Naive thymus-derived CD8-positive, alpha-beta T cell (primary cell): ENCODE measurements around the gene KIR2DL3. TPM values are rescaled to one million over a fixed set of nuclear protein-coding genes. Genes with fewer than 3 reads are reported as not detected.
"Not testable (repeated sequence)": the region's sequence is repeated elsewhere in the genome, so short reads cannot be mapped to it uniquely, and the experiment has no call there.

Experiments
- ATAC-seq, 2 donors: fragments of 150-1000 bp; cut with Tn5 transposase in 1 of 2; sonication (Bioruptor Pico), chemical (Tn5 transposase) in 1 of 2; 1 replicate in 1 of 2; 2 replicates in 1 of 2; pipeline ENCODE4 v1.10.0; 2021; ENCODE audit warnings: mild to moderate bottlenecking in 2 of 2, moderate library complexity in 2 of 2
- POLR2A ChIA-PET: fragments of 350-600 bp; sonication (Branson Sonifier 250); formaldehyde crosslinking; loops from one replicate; lab custom pipeline; 2021; ENCODE audit warnings: antibody characterized with exemption; lab: Charles Lee
- DNase-seq, 10 donors: peaks; one replicate each; pipeline versions ENCODE4 v3.0.0 to v3.0.0-alpha.2; 2020 to 2022
- H3K27ac Mint-ChIP-seq, 10 donors: one replicate each; pipeline ENCODE4 v1.8.0; 2020 to 2022; ENCODE audit warnings: mild to moderate bottlenecking in 10 of 10, mixed read lengths in 10 of 10, moderate library complexity in 4 of 10, inconsistent platforms in 1 of 10
- H3K27me3 Mint-ChIP-seq, 5 donors: one replicate each; pipeline ENCODE4 v1.8.0; 2021 to 2022; ENCODE audit warnings: mixed read lengths in 5 of 5
- H3K36me3 Mint-ChIP-seq, 3 donors: one replicate each; pipeline ENCODE4 v1.8.0; 2020 to 2022; ENCODE audit warnings: mixed read lengths in 3 of 3, mild to moderate bottlenecking in 2 of 3, inconsistent platforms in 1 of 3
- H3K4me1 Mint-ChIP-seq, 4 donors: one replicate each; pipeline ENCODE4 v1.8.0; 2021 to 2022; ENCODE audit warnings: mixed read lengths in 4 of 4
- H3K4me3 Mint-ChIP-seq, 10 donors: one replicate each; pipeline ENCODE4 v1.8.0; 2020 to 2022; ENCODE audit warnings: mild to moderate bottlenecking in 10 of 10, mixed read lengths in 10 of 10, moderate library complexity in 6 of 10, inconsistent platforms in 1 of 10
- H3K9me3 Mint-ChIP-seq, 9 donors: one replicate each; pipeline ENCODE4 v1.8.0; 2020 to 2022; ENCODE audit warnings: mixed read lengths in 9 of 9, mild to moderate bottlenecking in 3 of 9, inconsistent platforms in 1 of 9, moderate library complexity in 1 of 9
- polyA plus RNA-seq, 3 donors: library from polyadenylated mRNA; unstranded; fragments of 300-500 nt; fragmentation: Illumina TruSeq; gene quantifications; one replicate each; pipeline ENCODE4 v1.2.3, GENCODE V29; 2021
- total RNA-seq, 8 experiments: library from RNA in 2 of 8; stranded (reverse) in 2 of 8; gene quantifications; one replicate each; pipeline ENCODE4 v1.2.3 and lab custom pipeline; 2021 to 2026

KIR2DL3 gene
- total and polyA plus RNA-seq, 5 experiments from 2014 or later: 0.23 to 5.0 (median 0.49) TPM; not detected in 2

- Mint-ChIP-seq H3K4me1 (peaks cover 0 to 2% (median 0%) of the 10 kb centered on the region in 4 donors), H3K36me3 (peaks cover 0 to 33% (median 4%) of the 10 kb centered on the region in 3 donors), H3K4me3 (no peak within 1 kb of the TSS), H3K27ac (no peak within 1 kb of the TSS), H3K9me3 (peaks cover 9 to 48% (median 28%) of the 10 kb centered on the region in 9 donors), H3K27me3 (peaks cover 7 to 36% (median 17%) of the 10 kb centered on the region in 5 donors)
- ATAC-seq (no peak), DNase-seq (no peak)
- POLR2A ChIA-PET: no interaction called here
These were observed 14.2 kb upstream of the KIR2DL3 start, which contains the start of gene KIR3DL3 for GRCh38 chr19:54724142-54724541. Gene KIR3DL3, plus strand, starts transcription at chr19:54724442. Its CDS starts 55 bp downstream, at chr19:54724497.

GRCh38 chr19:54724644-54725043 is 13.7 kb upstream of the KIR2DL3 start:
- ATAC-seq: no peak
- DNase-seq: no peak
- Mint-ChIP-seq H3K36me3 (peaks cover 0 to 32% (median 4%) of the 10 kb centered on the region in 3 donors), H3K4me3 (no peak overlapping the region), H3K4me1 (peaks cover 0 to 2% (median 0%) of the 10 kb centered on the region in 4 donors), H3K9me3 (peaks cover 9 to 43% (median 25%) of the 10 kb centered on the region in 9 donors), H3K27me3 (peaks cover 7 to 37% (median 17%) of the 10 kb centered on the region in 5 donors), H3K27ac (no peak overlapping the region)
- POLR2A ChIA-PET: no interaction called here

DNA sequence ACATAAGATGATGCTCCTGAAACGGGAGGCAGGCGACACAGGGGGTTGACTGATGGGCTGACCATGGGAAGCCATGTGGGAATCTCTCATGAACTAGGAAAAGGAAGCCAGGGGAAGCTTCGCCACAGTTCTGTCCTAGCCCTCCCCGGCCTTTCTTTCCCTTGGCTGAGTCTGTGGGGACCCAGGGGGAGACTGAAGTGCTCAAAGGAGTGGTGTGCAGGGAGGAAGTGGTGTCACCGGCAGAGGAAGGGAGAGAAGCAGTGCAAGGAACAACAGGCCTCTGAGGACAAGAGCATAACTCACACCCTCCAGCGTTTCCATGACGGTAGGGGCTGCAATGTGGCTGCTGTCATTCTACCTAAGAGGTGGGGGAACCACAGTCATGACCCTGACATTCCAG is 13.0 kb upstream of the KIR2DL3 start:
- DNase-seq (no peak), ATAC-seq (no peak)
- no peak overlapping the region for H3K4me3 Mint-ChIP-seq

GRCh38 chr19:54727562-54727961 is 10.8 kb upstream of the KIR2DL3 start:
- Mint-ChIP-seq H3K27ac (no peak overlapping the region), H3K27me3 (peaks cover 13 to 46% (median 30%) of the 10 kb centered on the region in 5 donors), H3K4me1 (peaks cover 0 to 2% (median 0%) of the 10 kb centered on the region in 4 donors), H3K36me3 (peaks cover 0 to 22% (median 3%) of the 10 kb centered on the region in 3 donors), H3K4me3 (no peak overlapping the region), H3K9me3 (peaks cover 0 to 42% (median 8%) of the 10 kb centered on the region in 9 donors)
- DNase-seq: no peak
- POLR2A ChIA-PET: no interaction called here
- ATAC-seq: no peak

More for the DNA sequence above, 13.0 kb upstream of the KIR2DL3 start:
- POLR2A ChIA-PET: no interaction called here
- peaks cover 0 to 32% (median 4%) of the 10 kb centered on the region in 3 donors for H3K36me3 Mint-ChIP-seq
- H3K9me3 Mint-ChIP-seq: peaks cover 7 to 36% (median 20%) of the 10 kb centered on the region in 9 donors
- H3K27ac Mint-ChIP-seq: no peak overlapping the region
- peaks cover 0 to 2% (median 0%) of the 10 kb centered on the region in 4 donors for H3K4me1 Mint-ChIP-seq
- peaks cover 7 to 37% (median 17%) of the 10 kb centered on the region in 5 donors for H3K27me3 Mint-ChIP-seq

DNA sequence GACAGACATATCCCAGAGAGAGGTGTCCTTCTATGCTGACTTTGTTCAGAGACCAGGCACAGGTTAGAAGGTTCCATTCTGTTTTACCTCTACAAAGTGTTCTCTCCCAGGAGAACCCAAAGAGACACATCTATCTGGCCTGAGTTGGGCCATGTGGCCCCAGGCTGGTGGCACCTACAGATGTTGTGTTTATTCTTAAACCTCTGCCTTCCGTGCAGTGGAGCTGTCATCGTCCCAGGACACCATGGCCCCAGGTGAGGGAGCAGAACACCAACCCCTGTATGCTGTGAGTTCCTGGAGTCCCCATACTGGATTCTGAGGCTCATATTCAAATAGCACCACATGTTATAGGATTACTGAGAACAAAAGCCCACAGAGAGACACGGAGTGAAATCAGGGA is 10.1 kb upstream of the KIR2DL3 start:
- ATAC-seq: no peak
- peaks cover 0 to 42% (median 5%) of the 10 kb centered on the region in 9 donors for H3K9me3 Mint-ChIP-seq
- DNase-seq: no peak
- POLR2A ChIA-PET: no interaction called here
- no peak overlapping the region for H3K4me3 Mint-ChIP-seq
- H3K27ac Mint-ChIP-seq: no peak overlapping the region
- peaks cover 0 to 2% (median 0%) of the 10 kb centered on the region in 4 donors for H3K4me1 Mint-ChIP-seq
- peaks cover 0 to 17% (median 3%) of the 10 kb centered on the region in 3 donors for H3K36me3 Mint-ChIP-seq
- H3K27me3 Mint-ChIP-seq: peaks cover 15 to 49% (median 31%) of the 10 kb centered on the region in 5 donors

GRCh38 chr19:54729416-54730188 is 8.7 kb upstream of the KIR2DL3 start:
- Mint-ChIP-seq H3K4me3 (no peak overlapping the region), H3K4me1 (peaks cover 0 to 2% (median 0%) of the 10 kb centered on the region in 4 donors), H3K27ac (no peak overlapping the region), H3K9me3 (peaks cover 0 to 52% (median 3%) of the 10 kb centered on the region in 9 donors), H3K27me3 (peaks cover 16 to 51% (median 34%) of the 10 kb centered on the region in 5 donors), H3K36me3 (peaks cover 0 to 21% (median 3%) of the 10 kb centered on the region in 3 donors)
- ATAC-seq (no peak), DNase-seq (peak in 1 of 10 donors; percentile 55)
- POLR2A ChIA-PET: no interaction called here

DNA sequence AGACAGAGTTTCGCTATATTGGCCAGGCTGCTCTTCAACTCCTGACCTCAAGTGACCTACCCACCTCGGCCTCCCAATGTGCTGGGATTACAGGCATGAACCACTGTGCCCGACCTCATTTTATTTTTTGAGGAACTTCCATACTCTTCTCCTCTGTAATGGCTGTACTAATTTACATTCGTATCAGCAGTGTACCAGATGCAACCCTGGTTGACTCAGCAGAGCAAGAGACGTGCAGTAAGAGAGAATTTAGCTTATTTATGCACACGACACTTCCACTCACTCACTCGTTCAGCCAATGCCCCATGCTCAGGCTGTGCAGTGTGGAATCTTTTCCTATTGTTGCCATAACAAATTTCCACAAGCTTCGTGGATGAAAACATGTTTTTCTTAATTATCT is 7.1 kb upstream of the KIR2DL3 start:
- Mint-ChIP-seq H3K27ac (no peak overlapping the region), H3K27me3 (peaks cover 14 to 44% (median 36%) of the 10 kb centered on the region in 5 donors), H3K36me3 (peaks cover 0 to 15% (median 0%) of the 10 kb centered on the region in 3 donors), H3K4me1 (peaks cover 0 to 2% (median 0%) of the 10 kb centered on the region in 4 donors), H3K9me3 (peaks cover 0 to 49% (median 3%) of the 10 kb centered on the region in 9 donors), H3K4me3 (no peak overlapping the region)
- ATAC-seq (no peak), DNase-seq (no peak)
- POLR2A ChIA-PET: no interaction called here

GRCh38 chr19:54738715-54739114 is 402 bp downstream of the KIR2DL3 start:
- H3K9me3 Mint-ChIP-seq: peaks cover 0 to 9% (median 0%) of the 10 kb centered on the region in 9 donors
- DNase-seq: no peak
- no peak for ATAC-seq

GRCh38 chr19:54739587-54740497 is 1.5 kb downstream of the KIR2DL3 start:
- Mint-ChIP-seq H3K9me3 (peaks cover 0 to 2% (median 0%) of the 10 kb centered on the region in 9 donors), H3K27ac (peak overlapping the region in 1 of 10 donors; percentile 45), H3K4me3 (no peak overlapping the region), H3K36me3 (no peaks in the 10 kb centered on the region), H3K27me3 (peaks cover 5 to 25% (median 15%) of the 10 kb centered on the region in 5 donors), H3K4me1 (peaks cover 0 to 9% (median 0%) of the 10 kb centered on the region in 4 donors)
- ATAC-seq: no peak
- no peak for DNase-seq
- POLR2A ChIA-PET: no interaction called here

More at GRCh38 chr19:54738715-54739114, 402 bp downstream of the KIR2DL3 start:
- H3K27ac Mint-ChIP-seq: peak overlapping the region in 1 of 10 donors; percentile 18
- no peak overlapping the region for H3K4me3 Mint-ChIP-seq
- peaks cover 0 to 9% (median 0%) of the 10 kb centered on the region in 4 donors for H3K4me1 Mint-ChIP-seq
- peaks cover 0 to 5% (median 0%) of the 10 kb centered on the region in 3 donors for H3K36me3 Mint-ChIP-seq
- POLR2A ChIA-PET: no interaction called here
- peaks cover 10 to 25% (median 13%) of the 10 kb centered on the region in 5 donors for H3K27me3 Mint-ChIP-seq

- DNase-seq, POLR2A ChIA-PET, ATAC-seq, H3K27ac Mint-ChIP-seq, H3K36me3 Mint-ChIP-seq, H3K4me1 Mint-ChIP-seq, H3K4me3 Mint-ChIP-seq, H3K9me3 Mint-ChIP-seq: not testable (repeated sequence)
- peaks cover 3 to 26% (median 15%) of the 10 kb centered on the region in 5 donors for H3K27me3 Mint-ChIP-seq
These were observed 3.6 kb downstream of the KIR2DL3 start for GRCh38 chr19:54741950-54742349.

GRCh38 chr19:54744080-54744479 is 5.8 kb downstream of the KIR2DL3 start:
- ATAC-seq, H3K4me1 Mint-ChIP-seq, DNase-seq, H3K27ac Mint-ChIP-seq, H3K36me3 Mint-ChIP-seq, H3K4me3 Mint-ChIP-seq, H3K9me3 Mint-ChIP-seq, POLR2A ChIA-PET: not testable (repeated sequence)
- H3K27me3 Mint-ChIP-seq: peaks cover 2 to 32% (median 19%) of the 10 kb centered on the region in 5 donors
